SU-DHL-6 (cell line): Measurements from ENCODE around the gene PPARGC1A.

Experiments used
- H2AFZ ChIP-seq: fragments of 200-600 bp; sonication (generic); 2 replicates; pipeline ENCODE4 v1.6.1; 2014; ENCODE audit warnings: low read depth, mild to moderate bottlenecking, moderate library complexity, mixed read lengths, antibody characterized with exemption, low read length; ENCODE audit not compliant: severe bottlenecking
- H3F3A ChIP-seq: fragments of 200-600 bp; shearing (Covaris generic); 2 replicates; pipeline ENCODE4 v1.6.0; 2016; ENCODE audit warnings: antibody characterized with exemption, mild to moderate bottlenecking; ENCODE audit not compliant: insufficient read depth
- H3K27ac ChIP-seq: fragments of 200-600 bp; sonication (generic); 2 replicates; pipeline ENCODE4 v1.5.1; 2016; ENCODE audit warnings: low read depth, mild to moderate bottlenecking, low read length, moderate library complexity, mixed read lengths
- H3K27me3 ChIP-seq: fragments of 200-600 bp; sonication (generic), shearing (Covaris generic); 2 replicates; pipeline ENCODE4 v1.6.0; 2014; ENCODE audit warnings: mild to moderate bottlenecking, low read length
- H3K36me3 ChIP-seq: fragments of 200-600 bp; sonication (generic); 2 replicates; pipeline ENCODE4 v1.6.1; 2014; ENCODE audit warnings: mild to moderate bottlenecking, low read length, mixed read lengths
- H3K4me2 ChIP-seq: fragments of 300-600, 200-600 bp; shearing (Covaris generic), sonication (generic); 2 replicates; pipeline ENCODE4 v1.6.0; 2014; ENCODE audit warnings: low read length, low read depth, mild to moderate bottlenecking; ENCODE audit not compliant: poor library complexity, severe bottlenecking
- H3K4me3 ChIP-seq: fragments of 200-600 bp; sonication (generic); 2 replicates; pipeline ENCODE4 v1.5.1; 2014; ENCODE audit warnings: antibody characterized with exemption, low read length, mild to moderate bottlenecking, mixed read lengths; ENCODE audit not compliant: insufficient read depth, poor library complexity, severe bottlenecking
- H3K79me2 ChIP-seq: fragments of 200-600 bp; sonication (generic); 2 replicates; pipeline ENCODE4 v1.6.1; 2014; ENCODE audit warnings: mild to moderate bottlenecking, low read length, moderate library complexity; ENCODE audit not compliant: insufficient read depth
- H3K9ac ChIP-seq: fragments of 200-600 bp; sonication (generic); 2 replicates; pipeline ENCODE4 v1.7.0; 2014; ENCODE audit warnings: mild to moderate bottlenecking, low read length
- H3K9me2 ChIP-seq: fragments of 200-600 bp; sonication (generic); replicated peaks from 2 replicates; pipeline ENCODE4 v1.6.1; 2014; ENCODE audit warnings: low read length; ENCODE audit not compliant: insufficient read depth
- H3K9me3 ChIP-seq: fragments of 200-600 bp; sonication (generic); 2 replicates; pipeline ENCODE4 v1.6.1; 2014; ENCODE audit warnings: low read length, mixed read lengths; ENCODE audit not compliant: insufficient read depth
- H4K20me1 ChIP-seq: fragments of 200-600 bp; sonication (generic); 2 replicates; pipeline ENCODE4 v1.6.1; 2014; ENCODE audit warnings: low read depth, mild to moderate bottlenecking, antibody characterized with exemption, low read length, moderate library complexity, mixed read lengths
- EZH2phosphoT487 ChIP-seq: fragments of 200-600 bp; sonication (generic), shearing (Covaris generic); conservative IDR thresholded peaks from 2 replicates; pipeline ENCODE4 v1.6.1; 2018; ENCODE audit warnings: mild to moderate bottlenecking, antibody characterized with exemption, low read length, moderate library complexity, mixed read lengths
- TF ChIP-seq, protein P1 (sequence below): fragments of 200-600 bp; sonication (generic); IDR thresholded peaks from one replicate; pipeline ENCODE4 v1.5.1; 2017; ENCODE audit warnings: antibody characterized with exemption, mild to moderate bottlenecking, low read length, moderate library complexity; ENCODE audit not compliant: insufficient read depth, poor library complexity, severe bottlenecking

PPARGC1A gene

DNA sequence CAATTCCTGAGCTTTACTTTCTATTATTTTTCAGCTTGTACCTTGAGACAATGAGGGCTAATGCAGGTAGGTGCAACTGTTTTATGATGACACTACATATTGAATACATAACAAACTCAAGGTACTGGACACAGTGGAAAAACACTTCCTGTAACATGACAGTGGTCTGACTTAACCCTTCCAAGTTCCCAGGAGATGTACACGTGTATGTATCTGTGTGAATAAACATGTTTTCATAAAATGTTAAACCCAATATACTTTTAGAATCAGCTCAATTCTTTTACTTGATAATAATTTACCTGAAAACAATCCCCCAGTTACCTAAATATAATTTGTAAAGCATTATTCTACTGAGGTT, 1.2 kb upstream of the PPARGC1A start:
- H3K9me2 ChIP-seq = no peaks in the 10 kb centered on the region
- H3F3A ChIP-seq = no peaks in the 10 kb centered on the region
- no peaks in the 10 kb centered on the region for H3K36me3 ChIP-seq
- H3K79me2 ChIP-seq = no peaks in the 10 kb centered on the region
- H3K27ac ChIP-seq = no peak overlapping the region
- H3K4me2 ChIP-seq = no peak overlapping the region
- TF ChIP-seq, protein P1, sequence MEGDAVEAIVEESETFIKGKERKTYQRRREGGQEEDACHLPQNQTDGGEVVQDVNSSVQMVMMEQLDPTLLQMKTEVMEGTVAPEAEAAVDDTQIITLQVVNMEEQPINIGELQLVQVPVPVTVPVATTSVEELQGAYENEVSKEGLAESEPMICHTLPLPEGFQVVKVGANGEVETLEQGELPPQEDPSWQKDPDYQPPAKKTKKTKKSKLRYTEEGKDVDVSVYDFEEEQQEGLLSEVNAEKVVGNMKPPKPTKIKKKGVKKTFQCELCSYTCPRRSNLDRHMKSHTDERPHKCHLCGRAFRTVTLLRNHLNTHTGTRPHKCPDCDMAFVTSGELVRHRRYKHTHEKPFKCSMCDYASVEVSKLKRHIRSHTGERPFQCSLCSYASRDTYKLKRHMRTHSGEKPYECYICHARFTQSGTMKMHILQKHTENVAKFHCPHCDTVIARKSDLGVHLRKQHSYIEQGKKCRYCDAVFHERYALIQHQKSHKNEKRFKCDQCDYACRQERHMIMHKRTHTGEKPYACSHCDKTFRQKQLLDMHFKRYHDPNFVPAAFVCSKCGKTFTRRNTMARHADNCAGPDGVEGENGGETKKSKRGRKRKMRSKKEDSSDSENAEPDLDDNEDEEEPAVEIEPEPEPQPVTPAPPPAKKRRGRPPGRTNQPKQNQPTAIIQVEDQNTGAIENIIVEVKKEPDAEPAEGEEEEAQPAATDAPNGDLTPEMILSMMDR = no peak
- TF ChIP-seq EZH2phosphoT487 = no peak
- no peak overlapping the region for H2AFZ ChIP-seq
- H3K9ac ChIP-seq = no peak overlapping the region
- no peaks in the 10 kb centered on the region for H3K9me3 ChIP-seq
- no peak overlapping the region for H3K4me3 ChIP-seq
- no peaks in the 10 kb centered on the region for H4K20me1 ChIP-seq
- H3K27me3 ChIP-seq = no peaks in the 10 kb centered on the region

DNA sequence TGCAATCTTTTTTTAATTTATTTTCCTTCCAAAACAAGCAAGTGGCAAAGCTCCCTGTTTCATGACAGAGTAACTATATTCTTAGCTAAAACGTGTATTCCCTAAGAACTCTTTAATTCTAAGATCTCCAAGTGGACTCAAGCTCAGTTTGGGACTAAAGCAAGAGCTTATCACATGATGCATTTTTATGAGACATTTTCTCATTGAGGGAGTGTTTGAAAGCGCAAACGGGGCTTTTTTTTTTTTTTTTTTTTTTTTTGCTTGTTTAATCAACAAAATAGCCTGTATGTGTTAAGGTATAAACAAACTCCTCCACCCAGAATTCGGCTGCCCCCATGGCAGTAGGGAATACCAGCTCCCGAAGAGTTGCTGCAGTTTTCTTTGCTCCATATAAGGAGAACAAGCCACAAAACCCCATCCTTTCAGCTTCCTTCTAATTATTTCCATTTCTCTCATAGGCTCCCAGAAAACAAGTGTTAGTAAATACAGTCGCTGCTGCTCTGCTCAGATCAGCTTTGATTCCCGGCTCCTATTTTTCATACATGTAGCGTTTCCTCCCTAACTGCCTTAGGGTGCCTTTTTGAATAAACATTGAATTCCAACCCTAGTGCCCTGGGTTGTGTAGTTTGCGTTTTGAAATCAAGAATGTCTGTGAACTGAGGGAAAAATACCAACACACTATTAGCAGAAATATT, 669 bp upstream of the PPARGC1A start:
- H4K20me1 ChIP-seq = no peaks in the 10 kb centered on the region
- no peaks in the 10 kb centered on the region for H3K79me2 ChIP-seq
- no peaks in the 10 kb centered on the region for H3K9me3 ChIP-seq
- H3K36me3 ChIP-seq = no peaks in the 10 kb centered on the region
- no peak overlapping the region for H3K27ac ChIP-seq
- no peaks in the 10 kb centered on the region for H3F3A ChIP-seq
- H3K4me2 ChIP-seq = no peak overlapping the region
- no peak overlapping the region for H2AFZ ChIP-seq
- no peak overlapping the region for H3K4me3 ChIP-seq
- H3K9ac ChIP-seq = no peak overlapping the region
- TF ChIP-seq EZH2phosphoT487 = no peak
- TF ChIP-seq, protein P1 = no peak
- no peaks in the 10 kb centered on the region for H3K9me2 ChIP-seq
- no peaks in the 10 kb centered on the region for H3K27me3 ChIP-seq

DNA sequence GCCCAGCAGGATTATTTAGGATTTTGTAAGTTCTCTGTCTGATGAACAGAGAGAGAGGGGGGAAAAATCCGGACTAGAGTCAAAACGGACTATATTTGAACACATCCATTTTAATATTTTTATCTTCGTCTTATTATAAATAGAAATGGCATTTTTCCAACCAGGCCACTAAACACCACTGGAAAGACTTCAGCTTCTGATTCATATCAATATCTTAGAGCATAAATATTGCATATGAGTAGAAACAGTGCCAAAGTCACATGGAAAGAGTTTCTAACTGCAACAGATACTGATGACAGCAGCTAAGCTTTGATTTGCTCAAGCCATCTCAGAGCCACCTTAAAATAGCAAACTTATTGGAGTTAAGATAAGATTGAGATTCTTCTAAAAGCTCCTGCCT, 456 bp downstream of the PPARGC1A start:
- H3K27ac ChIP-seq = no peak overlapping the region
- TF ChIP-seq, protein P1 = no peak
- no peak for TF ChIP-seq EZH2phosphoT487
- no peaks in the 10 kb centered on the region for H4K20me1 ChIP-seq
- no peak overlapping the region for H2AFZ ChIP-seq
- H3K79me2 ChIP-seq = no peaks in the 10 kb centered on the region
- H3K9me3 ChIP-seq = no peaks in the 10 kb centered on the region
- H3K27me3 ChIP-seq = no peaks in the 10 kb centered on the region
- H3K36me3 ChIP-seq = no peaks in the 10 kb centered on the region
- no peak overlapping the region for H3K4me3 ChIP-seq
- H3K4me2 ChIP-seq = no peak overlapping the region
- H3K9me2 ChIP-seq = no peaks in the 10 kb centered on the region
- H3K9ac ChIP-seq = no peak overlapping the region
- no peaks in the 10 kb centered on the region for H3F3A ChIP-seq
